HUES6 (cell line): ENCODE results near the gene GMDS.

Experiments
- H3K27ac ChIP-seq: 2 replicates; pipeline ENCODE4 v1.7.0; 2013; ENCODE audit warnings: low read depth, mild to moderate bottlenecking, low read length, inconsistent platforms
- H3K27me3 ChIP-seq: 2 replicates; pipeline ENCODE4 v1.6.1; 2013; ENCODE audit warnings: low read length; ENCODE audit not compliant: control insufficient read depth, insufficient read depth
- H3K36me3 ChIP-seq: 2 replicates; pipeline ENCODE4 v1.6.1; 2013; ENCODE audit warnings: low read length; ENCODE audit not compliant: control insufficient read depth, insufficient read depth
- H3K4me1 ChIP-seq: 2 replicates; pipeline ENCODE4 v1.6.1; 2013; ENCODE audit warnings: low read length; ENCODE audit not compliant: control insufficient read depth, insufficient read depth
- H3K4me3 ChIP-seq: 2 replicates; pipeline ENCODE4 v1.5.1; 2013; ENCODE audit warnings: low read depth, low read length
- H3K9ac ChIP-seq: one replicate; pipeline ENCODE4 v1.6.1; 2013; ENCODE audit warnings: mild to moderate bottlenecking, low read length
- H3K9me3 ChIP-seq: 2 replicates; pipeline ENCODE4 v1.6.1; 2013; ENCODE audit warnings: low read depth, low read length; ENCODE audit not compliant: control insufficient read depth, insufficient read depth

Gene GMDS

GRCh38 chr6:2020909-2021308 lies 224.5 kb downstream of the GMDS start:
- Histone ChIP-seq H3K4me1 (peaks cover 5% of the 10 kb centered on the region), H3K36me3 (no peaks in the 10 kb centered on the region), H3K9me3 (no peaks in the 10 kb centered on the region), H3K27me3 (no peaks in the 10 kb centered on the region), H3K27ac (no peak overlapping the region), H3K4me3 (no peak overlapping the region), H3K9ac (no peak overlapping the region)

GRCh38 chr6:2019051-2019450 lies 226.4 kb downstream of the GMDS start:
- Histone ChIP-seq H3K9me3 (peaks cover 3% of the 10 kb centered on the region; the same call in 1 of the 2 replicates), H3K27ac (no peak overlapping the region), H3K4me1 (peaks cover 5% of the 10 kb centered on the region), H3K9ac (no peak overlapping the region), H3K36me3 (no peaks in the 10 kb centered on the region), H3K4me3 (no peak overlapping the region), H3K27me3 (no peaks in the 10 kb centered on the region)

GRCh38 chr6:2016040-2016439 lies 229.4 kb downstream of the GMDS start:
- Histone ChIP-seq H3K36me3 (no peaks in the 10 kb centered on the region), H3K27ac (no peak overlapping the region), H3K27me3 (no peaks in the 10 kb centered on the region), H3K4me1 (peaks cover 3% of the 10 kb centered on the region), H3K9ac (no peak overlapping the region), H3K4me3 (no peak overlapping the region), H3K9me3 (peaks cover 3% of the 10 kb centered on the region; the same call in 1 of the 2 replicates)

- Histone ChIP-seq H3K36me3 (no peaks in the 10 kb centered on the region), H3K4me1 (no peaks in the 10 kb centered on the region), H3K9ac (no peak overlapping the region), H3K9me3 (no peaks in the 10 kb centered on the region), H3K4me3 (no peak overlapping the region), H3K27ac (no peak overlapping the region), H3K27me3 (no peaks in the 10 kb centered on the region)
These were observed 236.9 kb downstream of the GMDS start for GRCh38 chr6:2008383-2008976.

GRCh38 chr6:2007165-2007564 lies 238.2 kb downstream of the GMDS start:
- Histone ChIP-seq H3K4me1 (no peaks in the 10 kb centered on the region), H3K27me3 (no peaks in the 10 kb centered on the region), H3K9me3 (no peaks in the 10 kb centered on the region), H3K36me3 (no peaks in the 10 kb centered on the region), H3K27ac (no peak overlapping the region), H3K4me3 (no peak overlapping the region), H3K9ac (no peak overlapping the region)

GRCh38 chr6:2004888-2005287 lies 240.5 kb downstream of the GMDS start:
- Histone ChIP-seq H3K27ac (no peak overlapping the region), H3K9me3 (no peaks in the 10 kb centered on the region)

GRCh38 chr6:2000962-2001361 lies 244.4 kb downstream of the GMDS start:
- H3K27ac ChIP-seq: no peak overlapping the region
- H3K4me3 ChIP-seq: no peak overlapping the region
- no peaks in the 10 kb centered on the region for H3K27me3 ChIP-seq
- H3K4me1 ChIP-seq: no peaks in the 10 kb centered on the region
- H3K9me3 ChIP-seq: no peaks in the 10 kb centered on the region
- no peaks in the 10 kb centered on the region for H3K36me3 ChIP-seq
- H3K9ac ChIP-seq: no peak overlapping the region

More at GRCh38 chr6:2004888-2005287, 240.5 kb downstream of the GMDS start:
- Histone ChIP-seq H3K9ac (no peak overlapping the region), H3K27me3 (no peaks in the 10 kb centered on the region), H3K4me3 (no peak overlapping the region), H3K4me1 (no peaks in the 10 kb centered on the region), H3K36me3 (no peaks in the 10 kb centered on the region)

GRCh38 chr6:1997702-1998101 lies 247.7 kb downstream of the GMDS start:
- H3K27me3 ChIP-seq: no peaks in the 10 kb centered on the region
- no peaks in the 10 kb centered on the region for H3K9me3 ChIP-seq
- no peak overlapping the region for H3K27ac ChIP-seq
- H3K4me3 ChIP-seq: no peak overlapping the region
- H3K9ac ChIP-seq: no peak overlapping the region
- H3K36me3 ChIP-seq: no peaks in the 10 kb centered on the region
- no peaks in the 10 kb centered on the region for H3K4me1 ChIP-seq

GRCh38 chr6:1995636-1996035 lies 249.8 kb downstream of the GMDS start:
- no peaks in the 10 kb centered on the region for H3K36me3 ChIP-seq
- H3K27ac ChIP-seq: no peak overlapping the region
- H3K9me3 ChIP-seq: no peaks in the 10 kb centered on the region
- no peaks in the 10 kb centered on the region for H3K4me1 ChIP-seq
- no peak overlapping the region for H3K4me3 ChIP-seq
- no peaks in the 10 kb centered on the region for H3K27me3 ChIP-seq
- no peak overlapping the region for H3K9ac ChIP-seq

GRCh38 chr6:1993042-1993441 lies 252.4 kb downstream of the GMDS start:
- Histone ChIP-seq H3K36me3 (no peaks in the 10 kb centered on the region), H3K27ac (no peak overlapping the region), H3K4me1 (no peaks in the 10 kb centered on the region), H3K4me3 (no peak overlapping the region), H3K9ac (no peak overlapping the region), H3K9me3 (no peaks in the 10 kb centered on the region), H3K27me3 (no peaks in the 10 kb centered on the region)

GRCh38 chr6:1991332-1991878 lies 254.0 kb downstream of the GMDS start:
- no peaks in the 10 kb centered on the region for H3K27me3 ChIP-seq
- no peak overlapping the region for H3K27ac ChIP-seq
- H3K4me1 ChIP-seq: no peaks in the 10 kb centered on the region
- H3K9me3 ChIP-seq: no peaks in the 10 kb centered on the region
- no peak overlapping the region for H3K4me3 ChIP-seq
- no peaks in the 10 kb centered on the region for H3K36me3 ChIP-seq
- H3K9ac ChIP-seq: no peak overlapping the region
